Measurements from ENCODE around the gene CCDC86.

DNA sequence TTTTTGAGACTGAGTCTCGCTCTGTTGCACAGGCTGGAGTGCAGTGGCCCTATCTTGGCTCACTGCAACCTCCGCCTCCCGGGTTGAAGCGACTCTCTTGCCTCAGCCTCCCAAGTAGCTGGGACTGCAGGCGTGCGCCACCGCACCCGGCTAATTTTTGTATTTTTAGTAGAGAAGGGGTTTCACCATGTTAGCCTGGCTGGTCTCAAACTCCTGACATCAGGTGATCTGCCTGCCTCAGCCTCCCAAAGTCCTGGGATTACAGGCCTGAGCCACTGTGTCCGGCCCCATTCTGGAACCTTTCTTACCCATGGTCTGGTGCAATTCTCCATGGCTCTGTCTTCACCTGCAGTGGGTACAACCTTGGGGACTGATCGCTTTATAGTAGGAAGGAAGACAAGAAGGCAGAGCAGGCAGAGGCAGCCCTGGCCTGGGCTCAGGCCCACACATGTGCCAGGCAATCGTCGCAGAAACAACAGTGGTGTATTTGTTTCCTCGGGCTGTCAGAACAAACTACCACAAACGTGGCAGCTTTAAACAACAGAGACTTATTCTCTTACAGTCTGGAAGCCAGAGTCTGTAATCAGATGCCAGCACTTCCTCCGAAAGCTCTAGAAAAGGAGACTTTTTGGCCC lies 17.8 kb downstream of the CCDC86 start:
- TF ChIP-seq, protein P1, sequence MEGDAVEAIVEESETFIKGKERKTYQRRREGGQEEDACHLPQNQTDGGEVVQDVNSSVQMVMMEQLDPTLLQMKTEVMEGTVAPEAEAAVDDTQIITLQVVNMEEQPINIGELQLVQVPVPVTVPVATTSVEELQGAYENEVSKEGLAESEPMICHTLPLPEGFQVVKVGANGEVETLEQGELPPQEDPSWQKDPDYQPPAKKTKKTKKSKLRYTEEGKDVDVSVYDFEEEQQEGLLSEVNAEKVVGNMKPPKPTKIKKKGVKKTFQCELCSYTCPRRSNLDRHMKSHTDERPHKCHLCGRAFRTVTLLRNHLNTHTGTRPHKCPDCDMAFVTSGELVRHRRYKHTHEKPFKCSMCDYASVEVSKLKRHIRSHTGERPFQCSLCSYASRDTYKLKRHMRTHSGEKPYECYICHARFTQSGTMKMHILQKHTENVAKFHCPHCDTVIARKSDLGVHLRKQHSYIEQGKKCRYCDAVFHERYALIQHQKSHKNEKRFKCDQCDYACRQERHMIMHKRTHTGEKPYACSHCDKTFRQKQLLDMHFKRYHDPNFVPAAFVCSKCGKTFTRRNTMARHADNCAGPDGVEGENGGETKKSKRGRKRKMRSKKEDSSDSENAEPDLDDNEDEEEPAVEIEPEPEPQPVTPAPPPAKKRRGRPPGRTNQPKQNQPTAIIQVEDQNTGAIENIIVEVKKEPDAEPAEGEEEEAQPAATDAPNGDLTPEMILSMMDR (conservative IDR thresholded peaks at IDR 0.05 in 1 of 2, IDR thresholded peaks at IDR 0.05 in 1 of 2; ENCODE audit: extremely low read depth in 1 of 2, insufficient read depth in 1 of 2, low read depth in 1 of 2, low read length in 2 of 2), result no peak
- no peak for TF ChIP-seq EZH2 (IDR thresholded peaks at IDR 0.05; ENCODE audit: borderline replicate concordance, low read length)
